PC-3 (cell line): ENCODE data around the gene NR1I3. TPM values are rescaled to one million over a fixed set of nuclear protein-coding genes. Genes with fewer than 3 reads are reported as not detected.
A peak's percentile ranks its signal among the peaks of the same experiment; 100 is the strongest.

Experiments
- ATAC-seq: fragments of 200-7000 bp; cut with Tn5 transposase; 2 replicates; pipeline ENCODE4 v1.9.1; 2020; ENCODE audit warnings: mild to moderate bottlenecking, moderate library complexity
- BruUV-seq: library from RNA; stranded (reverse); fragments of 400-500 nt; replicated peaks from 2 replicates; lab custom pipeline; 2021; lab: Mats Ljungman, UMichigan
- CTCF ChIA-PET: fragments of 300-600 bp; sonication (Branson Sonifier 250); formaldehyde crosslinking; loops from one replicate; lab custom pipeline; 2022; ENCODE audit warnings: antibody characterized with exemption; lab: Charles Lee
- POLR2A ChIA-PET: fragments of 300-600 bp; sonication (Branson Sonifier 250); formaldehyde crosslinking; loops from one replicate; lab custom pipeline; 2022; ENCODE audit warnings: antibody characterized with exemption; ENCODE audit not compliant: unreplicated experiment; lab: Charles Lee
- DNase-seq: peaks from one replicate; pipeline ENCODE4 v3.0.0-alpha.2; 2015
- H2AFZ ChIP-seq: fragments of 300-600 bp; sonication (generic); 2 replicates; pipeline ENCODE4 v1.6.0; 2016; ENCODE audit warnings: antibody characterized with exemption, low read length
- H3F3A ChIP-seq: fragments of 300-600 bp; sonication (generic); one replicate; pipeline ENCODE4 v1.6.0; 2017; ENCODE audit warnings: antibody characterized with exemption, low read length, control low read depth, mild to moderate bottlenecking; ENCODE audit not compliant: unreplicated experiment
- H3K27ac ChIP-seq: fragments of 300-600 bp; sonication (generic); 2 replicates; pipeline ENCODE4 v1.5.1; 2016; ENCODE audit warnings: mild to moderate bottlenecking, low read length
- H3K27me3 ChIP-seq: fragments of 300-600 bp; sonication (generic); 2 replicates; pipeline ENCODE4 v1.6.1; 2016; ENCODE audit warnings: low read length, mixed read lengths
- H3K36me3 ChIP-seq: fragments of 300-600 bp; sonication (generic); 2 replicates; pipeline ENCODE4 v1.6.1; 2016; ENCODE audit warnings: low read depth, mixed run types, low read length, mixed read lengths
- H3K4me1 ChIP-seq: fragments of 300-600 bp; sonication (generic); 2 replicates; pipeline ENCODE4 v1.5.1; 2016; ENCODE audit warnings: low read length; ENCODE audit not compliant: insufficient read depth
- H3K4me2 ChIP-seq: fragments of 300-600 bp; sonication (generic); 2 replicates; pipeline ENCODE4 v1.6.0; 2016; ENCODE audit warnings: low read length
- H3K4me3 ChIP-seq: fragments of 300-600 bp; sonication (generic); 2 replicates; pipeline ENCODE4 v1.5.1; 2016; ENCODE audit warnings: mild to moderate bottlenecking, low read length, mixed read lengths
- H3K79me2 ChIP-seq: fragments of 300-600 bp; sonication (generic); 2 replicates; pipeline ENCODE4 v1.6.1; 2017; ENCODE audit warnings: low read length, mixed read lengths
- H3K9ac ChIP-seq: fragments of 300-600 bp; sonication (generic); 2 replicates; pipeline ENCODE4 v1.6.0; 2016; ENCODE audit warnings: mild to moderate bottlenecking, low read length
- H3K9me2 ChIP-seq: fragments of 300-600 bp; sonication (generic); replicated peaks from 2 replicates; pipeline ENCODE4 v1.6.1; 2016; ENCODE audit warnings: mixed run types, low read length, mixed read lengths
- H3K9me3 ChIP-seq: fragments of 300-600 bp; sonication (generic); 2 replicates; pipeline ENCODE4 v1.6.1; 2016; ENCODE audit warnings: low read length, mixed read lengths
- H4K20me1 ChIP-seq: fragments of 300-600 bp; sonication (generic); 2 replicates; pipeline ENCODE4 v1.6.1; 2016; ENCODE audit warnings: low read length, mixed read lengths
- EZH2 ChIP-seq: fragments of 300-600 bp; sonication (generic); IDR thresholded peaks from one replicate; pipeline ENCODE4 v1.6.1; 2017; ENCODE audit warnings: antibody characterized with exemption, mild to moderate bottlenecking, low read length; ENCODE audit not compliant: unreplicated experiment
- EZH2phosphoT487 ChIP-seq: fragments of 300-600 bp; sonication (generic); IDR thresholded peaks from 2 replicates; pipeline ENCODE4 v1.6.1; 2018; ENCODE audit warnings: mild to moderate bottlenecking, antibody characterized with exemption, low read length, borderline replicate concordance
- intact Hi-C: fragments of 100-400 bp; cut with micrococcal nuclease; formaldehyde crosslinking; loops from 2 replicates; pipeline ENCODE4 v1.9.0; 2023
- total RNA-seq: library from RNA; depleted of rRNA; stranded (reverse); fragments of >200 nt; gene quantifications from 2 replicates; pipeline ENCODE4 v1.2.3, GENCODE V29; 2014
- TF ChIP-seq, protein P1 (sequence below): fragments of 300-600 bp; sonication (generic); conservative IDR thresholded peaks from 2 replicates; pipeline ENCODE4 v1.5.1; 2017; ENCODE audit warnings: antibody characterized with exemption, low read depth, mild to moderate bottlenecking, low read length

NR1I3 gene
- total RNA-seq, 1 experiment from 2014 or later: not detected

- TF ChIP-seq EZH2 (no peak), EZH2phosphoT487 (no peak)
- TF ChIP-seq, protein P1, sequence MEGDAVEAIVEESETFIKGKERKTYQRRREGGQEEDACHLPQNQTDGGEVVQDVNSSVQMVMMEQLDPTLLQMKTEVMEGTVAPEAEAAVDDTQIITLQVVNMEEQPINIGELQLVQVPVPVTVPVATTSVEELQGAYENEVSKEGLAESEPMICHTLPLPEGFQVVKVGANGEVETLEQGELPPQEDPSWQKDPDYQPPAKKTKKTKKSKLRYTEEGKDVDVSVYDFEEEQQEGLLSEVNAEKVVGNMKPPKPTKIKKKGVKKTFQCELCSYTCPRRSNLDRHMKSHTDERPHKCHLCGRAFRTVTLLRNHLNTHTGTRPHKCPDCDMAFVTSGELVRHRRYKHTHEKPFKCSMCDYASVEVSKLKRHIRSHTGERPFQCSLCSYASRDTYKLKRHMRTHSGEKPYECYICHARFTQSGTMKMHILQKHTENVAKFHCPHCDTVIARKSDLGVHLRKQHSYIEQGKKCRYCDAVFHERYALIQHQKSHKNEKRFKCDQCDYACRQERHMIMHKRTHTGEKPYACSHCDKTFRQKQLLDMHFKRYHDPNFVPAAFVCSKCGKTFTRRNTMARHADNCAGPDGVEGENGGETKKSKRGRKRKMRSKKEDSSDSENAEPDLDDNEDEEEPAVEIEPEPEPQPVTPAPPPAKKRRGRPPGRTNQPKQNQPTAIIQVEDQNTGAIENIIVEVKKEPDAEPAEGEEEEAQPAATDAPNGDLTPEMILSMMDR: no peak
- H3K27ac ChIP-seq: peak overlapping the region; percentile 33
- H3K27me3 ChIP-seq: no peaks in the 10 kb centered on the region
- intact Hi-C loops: loop anchor here (1.0 to 2.0 kb wide), 4 partner anchors 65 to 156 kb away; partner anchors contain the start of gene SDHC
- H3K36me3 ChIP-seq: peaks cover 22% of the 10 kb centered on the region
- H4K20me1 ChIP-seq: no peaks in the 10 kb centered on the region
- H2AFZ ChIP-seq: peak overlapping the region; percentile 85
- POLR2A ChIA-PET: no interaction called here
- peak overlapping the region; percentile 82 for H3K4me2 ChIP-seq
- peak overlapping the region; percentile 79 for H3K4me3 ChIP-seq
- peak overlapping the region; percentile 80 for H3K9ac ChIP-seq
- H3F3A ChIP-seq: no peaks in the 10 kb centered on the region
- H3K4me1 ChIP-seq: peaks cover 26% of the 10 kb centered on the region
- TSS peak; percentile 49 for BruUV-seq
- no peaks in the 10 kb centered on the region for H3K9me2 ChIP-seq
- DNase-seq (no peak), ATAC-seq (peak; percentile 11)
- H3K79me2 ChIP-seq: peaks cover 16% of the 10 kb centered on the region
- CTCF ChIA-PET: interaction anchor here (0.6 to 3.0 kb wide), 4 partner anchors 65 to 156 kb away, joined by 3 to 39 read pairs (median 30); no protein-coding TSS in a partner anchor
- no peaks in the 10 kb centered on the region for H3K9me3 ChIP-seq
These were observed 11.2 kb downstream of the NR1I3 start for GRCh38 chr1:161226759-161227158.

- intact Hi-C loops: loop anchor here (2.0 kb wide), 1 partner anchor 88 kb away; the partner anchor contains the start of gene SDHC
These were observed 11.7 kb downstream of the NR1I3 start for GRCh38 chr1:161226320-161226711.

More at GRCh38 chr1:161226320-161226711, 11.7 kb downstream of the NR1I3 start:
- Histone ChIP-seq H3K79me2 (peaks cover 16% of the 10 kb centered on the region), H4K20me1 (no peaks in the 10 kb centered on the region), H3K4me3 (peak overlapping the region; percentile 79), H3K9me2 (no peaks in the 10 kb centered on the region), H3F3A (no peaks in the 10 kb centered on the region), H3K36me3 (peaks cover 22% of the 10 kb centered on the region), H3K27me3 (no peaks in the 10 kb centered on the region), H3K4me1 (peaks cover 26% of the 10 kb centered on the region), H3K9ac (peak overlapping the region; percentile 80), H3K27ac (peak overlapping the region; percentile 33), H3K4me2 (peak overlapping the region; percentile 82), H3K9me3 (no peaks in the 10 kb centered on the region), H2AFZ (peak overlapping the region; percentile 85)
- CTCF ChIA-PET: interaction anchor here (0.6 to 3.0 kb wide), 13 partner anchors 18 to 1276 kb away, joined by 3 to 39 read pairs (median 8); partner anchors contain the start of genes NDUFS2 and PPOX
- TSS peak; percentile 34 for BruUV-seq
- ATAC-seq (no peak), DNase-seq (peak; percentile 9)
- TF ChIP-seq EZH2: no peak
- TF ChIP-seq EZH2phosphoT487: no peak
- TF ChIP-seq, protein P1: no peak
- POLR2A ChIA-PET: interaction anchor here (0.6 to 0.9 kb wide), 3 partner anchors 64 to 1033 kb away, joined by 3 to 7 read pairs (median 7); no protein-coding TSS in a partner anchor
